ENCODE data around the gene RTL10. TPM values are rescaled to one million over a fixed set of nuclear protein-coding genes. Genes with fewer than 3 reads are reported as not detected.

Gene RTL10
- total and polyA plus RNA-seq, 2 of the 13 experiments (the other 11 are each of a cell fraction or from before 2014, with no cell fraction given) = 14.1 to 15.8 TPM

GRCh38 chr22:19824926-19825339 is 29.7 kb downstream of the RTL10 start:
- 100% methylated on average over 2 of the region's 8 CpGs for WGBS (ENCODE audit: low lambda C conversion rate)

More at GRCh38 chr22:19824926-19825339, 29.7 kb downstream of the RTL10 start:
- TF ChIP-seq ZNF24 (IDR thresholded peaks at IDR 0.05) = no peak
- 0 out of 2 replicates have a peak, but pooled peaks have one; percentile 24 for TF ChIP-seq MXD1 (CRISPR knock-in tag; IDR thresholded peaks at IDR 0.05)
- 0 out of 2 replicates have a peak, but pooled peaks have one; percentile 9 for TF ChIP-seq ZSCAN5A (CRISPR knock-in tag; IDR thresholded peaks at IDR 0.05; ENCODE audit: borderline replicate concordance)
- 0 out of 2 replicates have a peak, but pooled peaks have one; percentile 10 for TF ChIP-seq ZNF782 (CRISPR knock-in tag; IDR thresholded peaks at IDR 0.05; ENCODE audit: borderline replicate concordance)
- 0 out of 2 replicates have a peak, but pooled peaks have one; percentile 5 for TF ChIP-seq DR1 (CRISPR knock-in tag; IDR thresholded peaks at IDR 0.05)
- peak; percentile 51; the same call in 1 of the 2 replicates for TF ChIP-seq ZNF546 (CRISPR knock-in tag; conservative IDR thresholded peaks at IDR 0.05)
- no peak for ATAC-seq
- intact Hi-C loops (cut with micrococcal nuclease; ENCODE audit: unreplicated experiment) = loop anchor here (1.0 to 5.0 kb wide), 2 partner anchors 16 to 67 kb away; no protein-coding TSS in a partner anchor
- Histone ChIP-seq H3K4me1 (ENCODE audit: insufficient read depth, low read length) (peaks cover 48% of the 10 kb centered on the region), H3K4me2 (ENCODE audit: low read depth, low read length) (peak overlapping the region; percentile 83), H4K20me1 (ENCODE audit: insufficient read depth, low read length) (no peaks in the 10 kb centered on the region), H3K9me3 (ENCODE audit: low read length) (no peaks in the 10 kb centered on the region), H3K27me3 (ENCODE audit: control insufficient read depth in 1 of 2, insufficient read depth in 2 of 2, low read length in 2 of 2) (no peaks in the 10 kb centered on the region), H3K9ac (ENCODE audit: insufficient read depth, low read depth, low read length) (peak overlapping the region; percentile 69), H2AFZ (ENCODE audit: low read length) (no peak overlapping the region), H3K36me3 (replicated peaks in 1 of 2; ENCODE audit: control insufficient read depth in 1 of 2, insufficient read depth in 2 of 2, low read length in 2 of 2) (no peaks in the 10 kb centered on the region), H3K4me3 (replicated peaks in 1 of 3; ENCODE audit: insufficient read depth in 1 of 3, low read depth in 2 of 3, low read length in 3 of 3) (peak overlapping the region in 1 of 3 experiments; percentile 58; a peak in 1 of 6 replicates), H3K27ac (ENCODE audit: extremely low read length, insufficient read depth, low read length) (peak overlapping the region; percentile 77), H3K79me2 (ENCODE audit: insufficient read depth, low read length) (no peaks in the 10 kb centered on the region)
- in situ Hi-C loops (cut with HindIII; ENCODE audit: extremely low pct_ligation_motif_present, low pct_unique_long_range_greater_than_20kb) = no loop called here
- ChIA-PET POLR2A (interaction anchor here (1.2 to 1.8 kb wide), 3 partner anchors 8 to 30 kb away, joined by 3 to 12 read pairs (median 4); partner anchors contain the start of genes GNB1L and RTL10), CTCF (ENCODE audit: low intra/inter-chr PET ratio, low total read pairs) (no interaction called here)
- DNase-seq (ENCODE audit: low spot score) = no peak
- BruUV-seq (replicated peaks) = no TSS peak
- FAIRE-seq = no peak

Measured in HepG2 (cell line).